ENCODE measurements around the gene PDE4D.
"Not testable (repeated sequence)": the region's sequence is repeated elsewhere in the genome, so short reads cannot be mapped to it uniquely, and the experiment has no call there.

Gene PDE4D

DNA sequence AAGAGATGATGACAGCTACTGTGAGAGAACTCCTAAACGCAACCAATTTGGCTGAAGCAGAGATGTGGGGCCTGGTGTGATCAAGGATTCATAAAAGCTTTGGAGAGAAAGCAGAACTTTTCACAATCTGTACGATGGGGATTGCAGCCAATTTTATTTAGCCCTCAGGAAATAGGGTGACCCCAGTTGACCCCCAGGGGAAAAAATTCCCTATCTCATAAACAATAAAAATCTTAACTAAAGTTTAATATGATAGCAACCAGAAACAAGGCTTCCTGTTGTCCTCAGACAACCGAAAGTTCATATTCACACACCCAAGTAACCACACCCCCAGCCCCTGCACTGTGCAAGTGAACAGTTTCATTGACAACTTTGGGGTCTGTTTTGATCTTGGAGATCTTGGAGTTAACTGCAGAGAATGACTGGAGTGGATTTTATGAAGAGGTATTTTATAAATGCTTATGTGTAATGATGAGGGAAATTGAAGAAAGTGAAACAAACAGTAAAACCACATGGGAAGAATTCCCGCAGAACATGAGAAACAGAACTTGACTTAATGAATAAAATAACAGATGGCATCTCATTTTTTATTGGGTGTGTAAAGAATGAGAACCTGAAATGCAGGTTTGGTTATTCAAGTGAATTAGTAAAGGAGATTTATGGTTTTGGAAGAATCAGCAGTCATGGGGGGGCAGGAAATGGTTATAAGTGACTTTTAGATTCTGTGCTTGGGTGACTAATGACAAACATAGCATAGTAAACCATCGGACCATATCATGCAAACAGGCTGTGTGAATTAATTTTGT is 94.5 kb downstream of the PDE4D start:
- DNase-seq = peak; percentile 62

DNA sequence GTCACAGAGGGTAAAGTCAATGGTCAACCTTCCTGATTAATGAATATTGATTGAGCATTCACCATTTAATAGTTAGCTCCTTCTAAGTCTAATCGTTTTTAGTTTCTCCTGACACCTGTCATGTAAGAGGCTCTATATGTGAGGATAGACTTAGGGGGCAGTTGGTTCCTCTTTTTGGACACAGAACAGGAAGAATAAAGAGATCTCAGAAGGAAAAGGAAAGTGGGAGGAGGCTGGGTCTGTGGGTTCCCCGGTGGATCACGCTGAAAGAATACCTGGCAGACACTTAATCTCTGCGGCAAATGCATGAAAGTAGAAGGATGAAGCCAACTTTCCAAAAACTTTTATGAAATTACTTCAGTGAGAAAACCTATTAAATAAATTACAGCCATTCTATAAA is 98.4 kb downstream of the PDE4D start:
- DNase-seq = no peak

GRCh38 chr5:59792983-59793585 is 100.4 kb downstream of the PDE4D start:
- no peak for DNase-seq

GRCh38 chr5:59791617-59792016 is 101.9 kb downstream of the PDE4D start:
- no peak for DNase-seq

- DNase-seq = no peak
Observed at GRCh38 chr5:59790776-59791475, 102.6 kb downstream of the PDE4D start.

- DNase-seq = no peak
Observed at GRCh38 chr5:59790376-59790775, 103.2 kb downstream of the PDE4D start.

GRCh38 chr5:59789894-59790293 is 103.6 kb downstream of the PDE4D start:
- DNase-seq = no peak

DNA sequence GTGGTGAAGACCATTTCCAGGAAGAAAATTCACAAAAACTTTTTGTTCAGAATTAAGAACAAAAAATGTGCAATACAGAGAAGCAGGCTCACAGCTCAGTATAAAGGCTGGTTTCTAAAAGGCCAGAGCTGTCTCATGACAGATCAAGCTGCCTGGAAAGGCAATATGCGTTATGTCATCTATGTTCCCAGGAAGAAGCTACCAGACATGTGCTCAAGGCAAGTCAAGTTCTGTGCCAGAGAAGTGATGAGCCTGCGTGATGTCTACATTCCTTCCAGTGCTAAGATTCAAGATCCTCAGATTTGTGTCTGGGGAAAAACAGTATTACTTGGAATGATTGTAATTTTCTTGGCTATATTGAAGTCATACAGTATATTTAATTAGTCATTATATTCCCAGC is 104.3 kb downstream of the PDE4D start:
- DNase-seq = no peak

GRCh38 chr5:59786334-59786805 is 107.2 kb downstream of the PDE4D start:
- no peak for DNase-seq

DNA sequence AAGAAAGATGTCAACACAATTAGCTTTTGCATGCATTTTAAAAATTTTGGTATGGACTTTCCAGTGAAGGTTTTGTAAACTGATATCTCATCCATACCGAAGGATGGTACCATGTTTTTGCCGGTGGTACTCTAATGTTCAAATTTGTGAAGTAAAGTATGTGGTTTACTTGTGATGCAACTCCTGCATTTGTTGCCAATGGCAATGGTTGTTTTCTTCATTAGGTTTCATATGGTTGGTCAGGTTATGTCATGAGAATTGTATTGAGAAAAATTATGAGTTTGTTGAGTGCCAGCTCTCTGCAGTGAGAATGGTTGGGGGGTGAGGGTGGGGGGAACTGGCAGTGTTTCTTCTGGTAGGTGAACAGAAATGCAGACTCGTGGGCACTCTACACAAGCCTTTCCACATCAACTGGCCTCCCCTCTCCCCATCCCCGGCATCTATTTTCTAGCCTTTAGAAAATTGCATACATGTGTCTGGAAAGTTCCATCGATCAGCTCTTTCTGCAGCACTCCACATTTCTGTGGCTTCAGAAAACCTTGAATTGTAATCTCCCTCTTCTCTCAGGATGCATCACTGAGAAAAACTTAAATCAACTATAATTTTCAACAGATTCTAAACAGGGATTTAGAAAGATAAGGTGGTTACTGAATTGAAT is 107.7 kb downstream of the PDE4D start:
- no peak for DNase-seq

- DNase-seq = not testable (repeated sequence)
Observed at GRCh38 chr5:59784708-59785107, 108.8 kb downstream of the PDE4D start.

DNA sequence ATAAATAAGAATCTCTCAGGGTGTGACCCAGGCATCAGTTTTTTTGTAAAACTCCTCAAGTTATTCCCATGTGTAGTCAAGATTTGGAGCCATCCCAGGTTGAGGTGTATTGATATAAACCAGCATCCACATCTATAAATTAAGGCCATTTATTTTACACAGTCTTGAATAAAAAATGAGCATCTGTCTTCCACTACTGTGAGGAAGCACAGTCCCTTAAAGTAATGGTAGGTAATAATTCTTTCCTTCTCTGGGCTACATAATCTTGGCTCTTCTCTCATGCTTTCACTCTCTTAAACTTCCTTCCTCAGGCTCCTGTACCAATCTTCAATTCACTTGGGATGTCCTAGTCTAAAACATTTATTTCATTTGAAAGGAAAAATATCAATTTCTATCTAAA is 110.3 kb downstream of the PDE4D start:
- no peak for DNase-seq

DNA sequence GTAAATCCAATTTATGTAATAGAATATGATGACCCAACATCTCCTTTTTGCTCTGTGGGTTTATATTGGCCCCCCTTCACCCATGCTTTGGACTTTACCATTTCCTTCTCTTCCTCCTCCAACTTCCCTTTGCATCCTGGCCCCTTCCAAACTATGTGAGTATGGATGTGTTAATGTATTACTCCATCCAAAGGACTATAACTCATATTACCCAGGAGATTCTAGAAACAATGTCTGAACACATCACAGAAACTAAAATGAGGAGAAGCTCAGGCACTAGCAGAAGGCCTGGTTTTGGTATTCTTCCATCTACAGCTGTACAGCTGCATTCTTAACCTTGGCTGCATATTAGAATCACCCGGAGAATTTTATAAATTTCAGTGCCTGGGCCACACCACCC is 110.7 kb downstream of the PDE4D start:
- DNase-seq = no peak

- no peak for DNase-seq
Observed at GRCh38 chr5:59779453-59779852, 114.1 kb downstream of the PDE4D start.

GRCh38 chr5:59777028-59777427 is 116.5 kb downstream of the PDE4D start:
- DNase-seq = no peak

- no peak for DNase-seq
Observed at GRCh38 chr5:59773294-59773693, 120.2 kb downstream of the PDE4D start.

DNA sequence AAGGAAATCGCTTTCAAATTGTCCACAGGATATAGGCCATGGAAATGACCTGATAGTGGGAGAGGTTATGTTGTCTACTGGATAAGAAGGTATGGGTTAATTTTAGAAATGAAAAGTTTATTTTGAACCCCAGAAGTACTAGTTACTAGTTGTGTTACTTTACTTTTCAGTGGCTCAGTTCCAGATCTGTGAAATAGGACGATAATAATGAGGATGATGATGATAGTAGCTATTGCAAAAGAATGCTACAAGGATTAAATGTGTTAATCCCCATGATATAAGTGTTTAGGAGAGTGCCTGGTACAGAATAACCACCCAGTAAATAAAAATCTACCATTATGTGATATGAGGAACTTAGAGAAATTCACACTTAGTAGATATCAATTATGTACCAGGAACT is 120.8 kb downstream of the PDE4D start:
- no peak for DNase-seq

GRCh38 chr5:59772206-59772605 is 121.3 kb downstream of the PDE4D start:
- DNase-seq = no peak

DNA sequence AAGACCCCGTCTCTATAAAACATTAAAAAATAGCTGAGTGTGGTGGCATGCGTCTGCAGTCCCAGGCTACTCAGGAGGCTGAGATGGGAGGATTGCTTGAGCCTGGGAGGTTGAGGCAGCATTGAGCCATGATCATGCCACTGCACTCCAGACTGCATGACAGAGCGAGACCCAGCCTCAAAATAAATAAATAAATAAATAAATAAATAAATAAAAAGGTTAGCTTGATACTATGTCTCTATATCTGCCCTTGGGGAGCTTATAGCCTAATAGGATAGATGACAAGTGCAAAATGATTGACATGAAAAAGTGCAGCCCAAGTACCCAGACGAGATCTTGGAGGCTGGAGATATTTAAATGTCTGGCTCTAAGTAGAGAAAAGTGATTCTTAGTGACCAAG is 122.6 kb downstream of the PDE4D start:
- DNase-seq = no peak

GRCh38 chr5:59769832-59770231 is 123.7 kb downstream of the PDE4D start:
- DNase-seq = no peak

DNA sequence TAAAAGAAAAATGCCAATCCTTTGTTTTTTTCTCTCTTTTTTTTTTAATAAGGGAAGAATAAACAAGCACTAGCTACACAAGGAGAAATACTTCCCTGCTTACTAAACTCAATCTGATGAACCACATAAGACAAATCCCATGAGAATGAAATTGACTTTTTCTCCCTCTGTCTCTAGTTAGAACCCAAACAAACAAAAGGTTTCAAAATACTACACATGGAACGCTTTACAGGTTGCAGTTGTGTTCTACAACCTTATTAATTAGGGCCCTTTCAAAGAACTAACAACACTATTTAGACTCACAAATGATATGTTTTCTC is 124.5 kb downstream of the PDE4D start:
- DNase-seq = no peak

DNA sequence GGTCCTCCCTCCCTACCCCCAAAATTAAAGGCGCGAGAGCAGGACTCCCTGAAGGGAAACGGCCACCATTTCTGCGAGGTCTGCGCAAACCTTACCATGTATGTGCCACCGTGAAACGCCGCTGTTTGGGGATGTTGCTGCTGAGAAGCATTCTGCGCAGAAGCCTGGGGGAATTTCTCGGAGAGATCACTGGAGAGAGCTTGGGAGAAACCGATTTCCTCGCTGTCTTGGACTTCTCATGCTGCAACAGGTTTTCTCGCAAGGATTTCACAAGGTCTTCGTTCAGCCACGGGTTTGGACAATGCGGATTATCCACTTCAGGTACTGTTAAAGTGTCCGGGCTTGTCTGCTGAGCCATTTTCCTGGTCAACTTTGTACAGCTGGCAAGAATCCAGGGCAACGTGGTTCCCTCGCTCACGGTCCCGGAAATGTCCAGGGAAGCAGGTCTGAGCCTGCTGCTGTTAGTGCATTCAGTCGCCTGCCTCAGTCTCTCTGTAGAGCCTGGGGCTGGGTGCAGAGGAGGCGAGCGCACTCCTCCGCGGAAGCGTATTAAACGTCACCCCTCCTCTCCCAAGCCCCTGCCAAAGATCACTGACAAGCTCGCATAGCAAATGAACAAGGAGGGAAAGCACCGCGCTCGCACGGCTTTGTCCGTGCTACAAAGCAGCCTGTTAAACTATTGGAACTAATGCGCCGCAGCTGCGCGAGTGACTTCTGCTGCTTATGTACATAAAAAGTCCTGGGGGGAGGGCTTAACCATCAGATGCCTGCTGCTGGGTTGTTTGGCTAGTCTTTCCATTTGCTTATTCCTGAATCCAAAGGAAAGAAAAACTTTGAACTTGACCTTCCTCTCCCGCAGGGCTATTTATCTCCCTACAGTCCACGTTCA is 125.1 kb downstream of the PDE4D start:
- DNase-seq = peak; percentile 64

Measured in NCI-H2029 treated with DMSO at 0.1 percent for 48 hours (cell line).